H9 (cell line): ENCODE results near the gene PMF1. TPM values are rescaled to one million over a fixed set of nuclear protein-coding genes. Genes with fewer than 3 reads are reported as not detected.

Experiments
- DNase-seq: peaks from one replicate; pipeline ENCODE4 v3.0.0-alpha.2; 2017
- H2AFZ ChIP-seq: one replicate; pipeline ENCODE4 v1.6.1; 2013; ENCODE audit warnings: mild to moderate bottlenecking, low read length, control low read depth, moderate library complexity
- H2AK5ac ChIP-seq: 2 replicates; pipeline ENCODE4 v1.6.1; 2013; ENCODE audit warnings: low read length, control low read depth, mixed read lengths; ENCODE audit not compliant: insufficient read length
- H2BK120ac ChIP-seq: one replicate; pipeline ENCODE4 v1.6.1; 2013; ENCODE audit warnings: low read depth, mild to moderate bottlenecking, low read length, control low read depth, inconsistent platforms; ENCODE audit not compliant: poor library complexity, severe bottlenecking
- H2BK12ac ChIP-seq: 2 replicates; pipeline ENCODE4 v1.6.1; 2013; ENCODE audit warnings: low read length, control low read depth, mixed read lengths, low read depth; ENCODE audit not compliant: insufficient read length
- H2BK15ac ChIP-seq: 2 replicates; pipeline ENCODE4 v1.6.1; 2013; ENCODE audit warnings: low read depth, low read length, control low read depth
- H2BK20ac ChIP-seq: one replicate; pipeline ENCODE4 v1.6.1; 2013; ENCODE audit warnings: low read depth, mild to moderate bottlenecking, low read length, control low read depth, inconsistent platforms; ENCODE audit not compliant: poor library complexity, severe bottlenecking
- H2BK5ac ChIP-seq: 2 replicates; pipeline ENCODE4 v1.6.1; 2013; ENCODE audit warnings: low read length, control low read depth, mixed read lengths; ENCODE audit not compliant: insufficient read length
- H3K14ac ChIP-seq: 2 replicates; pipeline ENCODE4 v1.6.1; 2013; ENCODE audit warnings: low read length, control low read depth; ENCODE audit not compliant: insufficient read depth
- H3K18ac ChIP-seq: 2 replicates; pipeline ENCODE4 v1.6.1; 2013; ENCODE audit warnings: low read depth, mild to moderate bottlenecking, mixed read lengths, low read length, control low read depth; ENCODE audit not compliant: insufficient read length
- H3K23ac ChIP-seq: 2 replicates; pipeline ENCODE4 v1.6.1; 2013; ENCODE audit warnings: low read length, control low read depth, mixed read lengths, low read depth; ENCODE audit not compliant: insufficient read length
- H3K23me2 ChIP-seq: 2 replicates; pipeline ENCODE4 v1.6.1; 2013; ENCODE audit warnings: low read depth, mild to moderate bottlenecking, mixed read lengths, low read length, control low read depth; ENCODE audit not compliant: insufficient read length, poor library complexity, severe bottlenecking
- H3K27ac ChIP-seq: 2 replicates; pipeline ENCODE4 v1.5.1; 2013; ENCODE audit warnings: low read length, control low read depth, mixed read lengths, low read depth; ENCODE audit not compliant: insufficient read length
- H3K27me3 ChIP-seq: 2 replicates; pipeline ENCODE4 v1.6.1; 2013; ENCODE audit warnings: low read length, control low read depth, inconsistent platforms; ENCODE audit not compliant: insufficient read depth
- H3K4ac ChIP-seq: 2 replicates; pipeline ENCODE4 v1.6.1; 2013; ENCODE audit warnings: low read depth, mild to moderate bottlenecking, control low read depth, inconsistent platforms, low read length, moderate library complexity
- H3K4me1 ChIP-seq: 2 replicates; pipeline ENCODE4 v1.6.1; 2013; ENCODE audit warnings: low read length, control low read depth, inconsistent platforms; ENCODE audit not compliant: insufficient read depth
- H3K4me2 ChIP-seq: 2 replicates; pipeline ENCODE4 v1.6.1; 2013; ENCODE audit warnings: low read length, control low read depth, mixed read lengths; ENCODE audit not compliant: insufficient read length, insufficient read depth
- H3K56ac ChIP-seq: 2 replicates; pipeline ENCODE4 v1.6.1; 2013; ENCODE audit warnings: low read depth, mild to moderate bottlenecking, mixed read lengths, low read length, control low read depth; ENCODE audit not compliant: insufficient read length
- H3K79me1 ChIP-seq: 2 replicates; pipeline ENCODE4 v1.6.1; 2013; ENCODE audit warnings: low read depth, mild to moderate bottlenecking, moderate library complexity, low read length, control low read depth, inconsistent platforms; ENCODE audit not compliant: insufficient read depth, poor library complexity, severe bottlenecking
- H3K79me2 ChIP-seq: 2 replicates; pipeline ENCODE4 v1.6.1; 2013; ENCODE audit warnings: low read length, control low read depth, inconsistent platforms; ENCODE audit not compliant: insufficient read depth
- H3K9ac ChIP-seq: 2 replicates; pipeline ENCODE4 v1.6.1; 2013; ENCODE audit warnings: low read length, control low read depth, mixed read lengths; ENCODE audit not compliant: insufficient read length; ENCODE audit errors: extremely low read depth
- H3K9me3 ChIP-seq: one replicate; pipeline ENCODE4 v1.6.1; 2013; ENCODE audit warnings: low read depth, low read length, inconsistent platforms; ENCODE audit not compliant: control insufficient read depth
- H3T11ph ChIP-seq: one replicate; pipeline ENCODE4 v1.6.1; 2013; ENCODE audit warnings: mild to moderate bottlenecking, low read length, control low read depth, inconsistent platforms
- H4K20me1 ChIP-seq: one replicate; pipeline ENCODE4 v1.6.1; 2013; ENCODE audit not compliant: control insufficient read depth, insufficient read length, insufficient read depth
- H4K5ac ChIP-seq: 2 replicates; pipeline ENCODE4 v1.6.1; 2013; ENCODE audit warnings: low read depth, mild to moderate bottlenecking, mixed read lengths, low read length, control low read depth; ENCODE audit not compliant: insufficient read length
- H4K8ac ChIP-seq: replicated peaks from 2 replicates; pipeline ENCODE4 v1.6.1; 2013; ENCODE audit warnings: low read length, control low read depth, mixed read lengths, low read depth; ENCODE audit not compliant: insufficient read length
- H4K91ac ChIP-seq: 2 replicates; pipeline ENCODE4 v1.6.1; 2013; ENCODE audit warnings: low read depth, mild to moderate bottlenecking, moderate library complexity, mixed read lengths, low read length, control low read depth; ENCODE audit not compliant: insufficient read length
- H3K27ac Mint-ChIP-seq, 3 experiments: 2 replicates in 2 of 3; 3 replicates in 1 of 3; pipeline ENCODE4 v1.8.0; 2020 to 2021; ENCODE audit warnings: mixed read lengths in 3 of 3, mild to moderate bottlenecking in 1 of 3, moderate library complexity in 1 of 3
- H3K27me3 Mint-ChIP-seq: 2 replicates; pipeline ENCODE4 v1.8.0; 2021; ENCODE audit warnings: low read depth, mild to moderate bottlenecking, moderate library complexity, mixed read lengths
- H3K36me3 Mint-ChIP-seq, 3 experiments: 2 replicates in 2 of 3; 3 replicates in 1 of 3; pipeline ENCODE4 v1.8.0; 2020 to 2021; ENCODE audit warnings: low read depth in 3 of 3, mixed read lengths in 3 of 3; ENCODE audit not compliant: insufficient read depth in 1 of 3
- H3K4me1 Mint-ChIP-seq, 2 experiments: 2 replicates each; pipeline ENCODE4 v1.8.0; 2020; ENCODE audit warnings: mixed read lengths in 2 of 2
- H3K4me3 Mint-ChIP-seq, 2 experiments: 2 replicates in 1 of 2; 3 replicates in 1 of 2; pipeline ENCODE4 v1.8.0; 2020 to 2021; ENCODE audit warnings: mild to moderate bottlenecking in 2 of 2, mixed read lengths in 2 of 2, moderate library complexity in 1 of 2
- H3K9me3 Mint-ChIP-seq, 2 experiments: 2 replicates in 1 of 2; 3 replicates in 1 of 2; pipeline ENCODE4 v1.8.0; 2020; ENCODE audit warnings: mild to moderate bottlenecking in 2 of 2, mixed read lengths in 2 of 2, moderate library complexity in 1 of 2
- CTCF ChIP-seq: fragments of 200-600 bp; sonication (generic); conservative IDR thresholded peaks from 3 replicates; pipeline ENCODE4 v1.8.0; 2021; ENCODE audit warnings: antibody characterized with exemption, mild to moderate bottlenecking
- WGBS: extraction: QIAGEN DNeasy Blood & Tissue Kit; methylation state at CpG from one replicate; pipeline ENCODE4 v1.1.7; 2013; ENCODE audit warnings: missing lambda C conversion rate, low lambda C conversion rate, mixed read lengths; ENCODE audit not compliant: insufficient read length; ENCODE audit errors: extremely low coverage; 5-methylcytosine and 5-hydroxymethylcytosine counted together
- total RNA-seq: library from RNA; stranded (reverse); gene quantifications from 2 replicates; pipeline ENCODE4 v1.2.1, GENCODE V29; 2021

PMF1 gene
- total RNA-seq, 1 experiment from 2014 or later: 136 TPM

- no peak overlapping the region for H3K18ac ChIP-seq
- no peak overlapping the region for H4K91ac ChIP-seq
- H3K14ac ChIP-seq: no peak overlapping the region
- no peak overlapping the region for H2BK20ac ChIP-seq
- H4K8ac ChIP-seq: no peak overlapping the region
- no peaks in the 10 kb centered on the region; the same call in 1 of the 2 replicates for H3K27me3 Mint-ChIP-seq
- no peak overlapping the region for H3K4ac ChIP-seq
- no peak overlapping the region for H2BK12ac ChIP-seq
- H2BK15ac ChIP-seq: no peak overlapping the region
- no peak overlapping the region for H3K4me2 ChIP-seq
- no peak for DNase-seq
- H3K9me3 Mint-ChIP-seq: peaks cover 20 to 24% of the 10 kb centered on the region in 2 experiments
- no peaks in the 10 kb centered on the region for H3K27me3 ChIP-seq
- H3K79me2 ChIP-seq: peaks cover 13% of the 10 kb centered on the region; the same call in 1 of the 2 replicates
- H3K23ac ChIP-seq: no peak overlapping the region
- H2BK5ac ChIP-seq: no peak overlapping the region
- H3K27ac Mint-ChIP-seq: no peak overlapping the region
- TF ChIP-seq CTCF: no peak
- peaks cover 10% of the 10 kb centered on the region for H3K79me1 ChIP-seq
- peaks cover 30 to 31% of the 10 kb centered on the region in 2 experiments for H3K4me1 Mint-ChIP-seq
- H4K20me1 ChIP-seq: no peaks in the 10 kb centered on the region
- H2AFZ ChIP-seq: no peak overlapping the region
- H3K4me1 ChIP-seq: peaks cover 10% of the 10 kb centered on the region; the same call in 1 of the 2 replicates
- no peak overlapping the region for H3K56ac ChIP-seq
- H4K5ac ChIP-seq: no peak overlapping the region
- no peak overlapping the region for H3K9ac ChIP-seq
- no peak overlapping the region for H2AK5ac ChIP-seq
- H3K23me2 ChIP-seq: peaks cover 11% of the 10 kb centered on the region
- no peak overlapping the region for H3K27ac ChIP-seq
- H3K36me3 Mint-ChIP-seq: peaks cover 5 to 35% (median 30%) of the 10 kb centered on the region in 3 experiments
- no CpG with 5 or more reads among the region's 4 CpGs for WGBS
- no peak overlapping the region for H3T11ph ChIP-seq
- H3K4me3 Mint-ChIP-seq: no peak overlapping the region
- H3K9me3 ChIP-seq: peaks cover 6% of the 10 kb centered on the region
- no peak overlapping the region for H2BK120ac ChIP-seq
Measured at GRCh38 chr1:156191292-156191964, 21.4 kb upstream of the PMF1 start.
